Activated CD8-positive, alpha-beta memory T cell treated with anti-CD3 and anti-CD28 coated beads, Interleukin-2, amount 50 U/mL, for 1 hour (primary cell): ENCODE data around the gene CADPS.

Experiments
- DNase-seq: peaks from one replicate; pipeline ENCODE4 v3.0.0-alpha.2; 2020; ENCODE audit errors: extremely low read depth

CADPS gene

GRCh38 chr3:62439176-62439813 is 435.9 kb downstream of the CADPS start:
- no peak for DNase-seq

- no peak for DNase-seq
Measured at GRCh38 chr3:62436785-62437184, 438.4 kb downstream of the CADPS start.

- DNase-seq, result no peak
Measured at GRCh38 chr3:62433396-62433795, 441.8 kb downstream of the CADPS start.

GRCh38 chr3:62421207-62421606 is 454.0 kb downstream of the CADPS start:
- no peak for DNase-seq

GRCh38 chr3:62416144-62416543 is 459.1 kb downstream of the CADPS start:
- no peak for DNase-seq

GRCh38 chr3:62415312-62415801 is 459.9 kb downstream of the CADPS start:
- DNase-seq, result no peak

- DNase-seq, result no peak
Measured at GRCh38 chr3:62414786-62415185, 460.4 kb downstream of the CADPS start.

GRCh38 chr3:62413687-62414086 is 461.5 kb downstream of the CADPS start:
- DNase-seq, result no peak

GRCh38 chr3:62406945-62407344 is 468.3 kb downstream of the CADPS start:
- DNase-seq, result no peak

GRCh38 chr3:62405566-62405965 is 469.6 kb downstream of the CADPS start:
- no peak for DNase-seq

- DNase-seq, result no peak
Measured at GRCh38 chr3:62405135-62405534, 470.1 kb downstream of the CADPS start.

GRCh38 chr3:62404321-62404720 is 470.9 kb downstream of the CADPS start:
- DNase-seq, result no peak

GRCh38 chr3:62403765-62404164 is 471.5 kb downstream of the CADPS start:
- DNase-seq, result no peak

GRCh38 chr3:62392626-62393292 is 482.5 kb downstream of the CADPS start:
- no peak for DNase-seq

GRCh38 chr3:62387251-62387650 is 488.0 kb downstream of the CADPS start:
- DNase-seq, result no peak

- no peak for DNase-seq
Measured at GRCh38 chr3:62379321-62379798, 495.9 kb downstream of the CADPS start.

GRCh38 chr3:62378921-62379320 is 496.3 kb downstream of the CADPS start:
- no peak for DNase-seq

- DNase-seq, result no peak
Measured at GRCh38 chr3:62378311-62378789, 496.9 kb downstream of the CADPS start.

GRCh38 chr3:62376906-62377877 is 498.0 kb downstream of the CADPS start:
- DNase-seq, result no peak

- no peak for DNase-seq
Measured at GRCh38 chr3:62376454-62376720, 498.8 kb downstream of the CADPS start.

- DNase-seq, result no peak
Measured at GRCh38 chr3:62375655-62376453, 499.4 kb downstream of the CADPS start.
